H1 (cell line): ENCODE results near the gene PRKCH. TPM values are rescaled to one million over a fixed set of nuclear protein-coding genes. Genes with fewer than 3 reads are reported as not detected.
A peak's percentile ranks its signal among the peaks of the same experiment; 100 is the strongest.

Source experiments
- CTCF ChIA-PET: fragments of 300-600 bp; sonication (Branson Sonifier 250); formaldehyde crosslinking; loops from one replicate; lab custom pipeline; 2021; ENCODE audit not compliant: partially characterized antibody; lab: Charles Lee
- POLR2A ChIA-PET: fragments of 300-600 bp; sonication (Branson Sonifier 250); formaldehyde crosslinking; loops from one replicate; lab custom pipeline; 2021; ENCODE audit warnings: inconsistent platforms; ENCODE audit not compliant: partially characterized antibody; lab: Charles Lee
- DNase-seq, 2 experiments: peaks; one replicate each; pipeline versions ENCODE4 v3.0.0 to v3.0.0-alpha.2; 2010 to 2022; ENCODE audit warnings: low spot score in 2 of 2, low read depth in 1 of 2, mixed read lengths in 1 of 2
- FAIRE-seq: peaks from 2 replicates; lab custom pipeline; 2011; peaks lifted over from hg19 to GRCh38; lab: Jason Lieb, UNC
- H2AFZ ChIP-seq: 2 replicates; pipeline ENCODE4 v1.8.1; 2012; ENCODE audit warnings: low read length, inconsistent platforms
- H2AK5ac ChIP-seq: 2 replicates; pipeline ENCODE4 v1.6.1; 2013; ENCODE audit warnings: low read depth, low read length
- H2BK120ac ChIP-seq: replicated peaks from 2 replicates; pipeline ENCODE3; 2013; ENCODE audit warnings: low read depth, low read length, inconsistent platforms
- H2BK12ac ChIP-seq: 2 replicates; pipeline ENCODE4 v1.6.1; 2013; ENCODE audit warnings: low read depth, low read length
- H2BK15ac ChIP-seq: 2 replicates; pipeline ENCODE4 v1.6.1; 2013; ENCODE audit warnings: low read length
- H2BK20ac ChIP-seq: 2 replicates; pipeline ENCODE4 v1.6.1; 2013; ENCODE audit warnings: low read length
- H2BK5ac ChIP-seq: 2 replicates; pipeline ENCODE4 v1.6.1; 2013; ENCODE audit warnings: low read depth, low read length
- H3K14ac ChIP-seq: 2 replicates; pipeline ENCODE4 v1.6.1; 2013; ENCODE audit warnings: inconsistent platforms; ENCODE audit not compliant: insufficient read length
- H3K18ac ChIP-seq: 2 replicates; pipeline ENCODE4 v1.6.1; 2013; ENCODE audit warnings: low read length; ENCODE audit errors: extremely low read depth
- H3K23ac ChIP-seq: 2 replicates; pipeline ENCODE4 v1.6.1; 2013; ENCODE audit warnings: inconsistent platforms; ENCODE audit not compliant: insufficient read length
- H3K23me2 ChIP-seq: 2 replicates; pipeline ENCODE4 v1.6.1; 2013; ENCODE audit warnings: low read depth, low read length
- H3K27ac ChIP-seq: 2 replicates; pipeline ENCODE4 v1.6.1; 2011; ENCODE audit warnings: low read depth, low read length, inconsistent platforms
- H3K27me3 ChIP-seq, 4 experiments: replicated peaks in 1 of 4; 1 replicate in 1 of 4; 2 replicates in 3 of 4; pipeline versions ENCODE4 v1.6.1 to v1.8.1; 2011 to 2013; ENCODE audit warnings: low read length in 3 of 4, mild to moderate bottlenecking in 3 of 4, inconsistent platforms in 2 of 4, mixed read lengths in 2 of 4, moderate library complexity in 1 of 4; ENCODE audit not compliant: control insufficient read depth in 3 of 4, insufficient read depth in 3 of 4; ENCODE audit errors: extremely low read depth in 1 of 4
- H3K36me3 ChIP-seq, 4 experiments: 2 replicates each; pipeline versions ENCODE4 v1.6.1 to v1.8.1; 2011 to 2013; ENCODE audit warnings: mild to moderate bottlenecking in 4 of 4, low read length in 3 of 4, moderate library complexity in 2 of 4, control low read depth in 1 of 4, inconsistent platforms in 1 of 4; ENCODE audit not compliant: insufficient read depth in 4 of 4, control insufficient read depth in 2 of 4
- H3K4ac ChIP-seq: replicated peaks from 2 replicates; pipeline ENCODE3; 2013; ENCODE audit warnings: low read length, low read depth, mixed read lengths, inconsistent platforms; ENCODE audit not compliant: insufficient read length
- H3K4me1 ChIP-seq, 4 experiments: replicated peaks in 1 of 4; 1 replicate in 1 of 4; 2 replicates in 3 of 4; pipeline versions ENCODE4 v1.6.1 to v1.8.1; 2011 to 2013; ENCODE audit warnings: low read length in 3 of 4, inconsistent platforms in 2 of 4, mixed read lengths in 1 of 4; ENCODE audit not compliant: insufficient read depth in 4 of 4, control insufficient read depth in 3 of 4
- H3K4me2 ChIP-seq, 2 experiments: 2 replicates each; pipeline versions ENCODE4 v1.6.1 to v1.8.1; 2011 to 2013; ENCODE audit warnings: low read depth in 2 of 2, low read length in 2 of 2, control low read depth in 1 of 2, inconsistent platforms in 1 of 2, mild to moderate bottlenecking in 1 of 2; ENCODE audit not compliant: insufficient read depth in 1 of 2
- H3K4me3 ChIP-seq, 4 experiments: fragments of 200-600, 300-600 bp in 1 of 4; sonication (generic), shearing (Covaris generic), sonication (Bioruptor Twin) in 1 of 4; 2 replicates each; pipeline versions ENCODE4 v1.5.1 to v1.8.1; 2011 to 2016; ENCODE audit warnings: low read length in 4 of 4, low read depth in 3 of 4, control low read depth in 2 of 4, inconsistent platforms in 2 of 4, mild to moderate bottlenecking in 2 of 4, mixed read lengths in 1 of 4, moderate library complexity in 1 of 4; ENCODE audit not compliant: insufficient read depth in 2 of 4; ENCODE audit errors: extremely low read depth in 1 of 4
- H3K56ac ChIP-seq: replicated peaks from 2 replicates; pipeline ENCODE3; 2013; ENCODE audit warnings: low read depth, mild to moderate bottlenecking, mixed read lengths, low read length, inconsistent platforms; ENCODE audit not compliant: insufficient read length
- H3K79me1 ChIP-seq: 2 replicates; pipeline ENCODE4 v1.6.1; 2013; ENCODE audit warnings: low read depth, low read length, control low read depth
- H3K79me2 ChIP-seq, 2 experiments: 2 replicates each; pipeline versions ENCODE4 v1.6.1 to v1.8.1; 2012 to 2013; ENCODE audit warnings: low read length in 2 of 2, mild to moderate bottlenecking in 2 of 2, inconsistent platforms in 1 of 2; ENCODE audit not compliant: insufficient read depth in 2 of 2, control insufficient read depth in 1 of 2
- H3K9ac ChIP-seq, 4 experiments: replicated peaks in 1 of 4; 1 replicate in 1 of 4; 2 replicates in 3 of 4; pipeline versions ENCODE4 v1.6.1 to v1.8.1; 2011 to 2013; ENCODE audit warnings: low read depth in 3 of 4, low read length in 3 of 4, control low read depth in 2 of 4, mild to moderate bottlenecking in 2 of 4, moderate library complexity in 2 of 4, inconsistent platforms in 1 of 4; ENCODE audit errors: extremely low read depth in 1 of 4
- H3K9me3 ChIP-seq, 2 experiments: 2 replicates each; pipeline versions ENCODE4 v1.6.1 to v1.8.1; 2012 to 2013; ENCODE audit warnings: mild to moderate bottlenecking in 2 of 2, moderate library complexity in 2 of 2, control low read depth in 1 of 2, inconsistent platforms in 1 of 2, low read depth in 1 of 2, low read length in 1 of 2, mixed read lengths in 1 of 2; ENCODE audit not compliant: insufficient read depth in 2 of 2
- H4K20me1 ChIP-seq, 2 experiments: replicated peaks in 1 of 2; 2 replicates each; pipeline versions ENCODE3 to v1.8.1; 2011 to 2013; ENCODE audit warnings: inconsistent platforms in 2 of 2, low read length in 2 of 2, mild to moderate bottlenecking in 1 of 2; ENCODE audit not compliant: insufficient read depth in 2 of 2, control insufficient read depth in 1 of 2
- H4K5ac ChIP-seq: 2 replicates; pipeline ENCODE4 v1.6.1; 2013; ENCODE audit warnings: low read length, low read depth, mixed read lengths, inconsistent platforms; ENCODE audit not compliant: insufficient read length
- H4K8ac ChIP-seq: 2 replicates; pipeline ENCODE4 v1.8.0; 2013; ENCODE audit warnings: mild to moderate bottlenecking, moderate library complexity, low read length, inconsistent platforms; ENCODE audit not compliant: insufficient read depth; ENCODE audit errors: extremely low read depth
- H4K91ac ChIP-seq: replicated peaks from 2 replicates; pipeline ENCODE3; 2013; ENCODE audit warnings: low read length, mixed read lengths, inconsistent platforms; ENCODE audit not compliant: insufficient read length
- CEBPB ChIP-seq: IDR thresholded peaks from 2 replicates; pipeline ENCODE4 v1.6.1; 2012; ENCODE audit warnings: low read depth, low read length
- MAFK ChIP-seq: IDR thresholded peaks from 2 replicates; pipeline ENCODE4 v1.6.1; 2012; ENCODE audit warnings: low read depth, mild to moderate bottlenecking, improper control_type of control experiment, low read length
- TEAD4 ChIP-seq: IDR thresholded peaks from 2 replicates; pipeline ENCODE4 v1.6.1; 2012; ENCODE audit warnings: low read depth, low read length, inconsistent platforms, mixed read lengths
- WGBS, 2 experiments: shearing (Covaris generic) in 1 of 2; methylation state at CpG; one replicate each; pipeline versions ENCODE4 v1.1.6 to v1.1.7; 2013 to 2015; ENCODE audit warnings: low lambda C conversion rate in 2 of 2, mixed read lengths in 2 of 2, inconsistent platforms in 1 of 2, low coverage in 1 of 2, missing lambda C conversion rate in 1 of 2; ENCODE audit not compliant: insufficient replicate concordance in 2 of 2, insufficient coverage in 1 of 2, insufficient read length in 1 of 2; ENCODE audit errors: extremely low coverage in 1 of 2, missing lambda C conversion rate in 1 of 2; 5-methylcytosine and 5-hydroxymethylcytosine counted together
- polyA plus RNA-seq, 7 experiments: library from polyadenylated mRNA; depleted of rRNA in 3 of 7; stranded (reverse) in 5 of 7; unstranded in 2 of 7; fragments of >200 nt in 5 of 7; fragments of 200-250 nt in 2 of 7; gene quantifications; 1 replicate in 5 of 7; 2 replicates in 1 of 7; 4 replicates in 1 of 7; pipeline versions ENCODE4 v1.2.1 to v1.2.3, GENCODE V29; 2011 to 2013; ENCODE audit warnings: missing spikeins in 2 of 7, mixed read lengths in 2 of 7
- total RNA-seq: library from RNA; stranded (reverse); fragmentation: NEBNext Ultra II Directional; extraction: Animal tissue kit (Norgen Biotek cat#: 25700); gene quantifications from 2 replicates; pipeline ENCODE4 v1.2.1, GENCODE V29; 2021

Gene PRKCH
- total and polyA plus RNA-seq, 2 of the 8 experiments (the other 6 are each of a cell fraction or from before 2014, with no cell fraction given), result 6.4 to 7.0 TPM

- POLR2A ChIA-PET, result interaction anchor here (0.7 to 1.0 kb wide), 3 partner anchors 27 to 257 kb away, joined by 3 read pairs; no protein-coding TSS in a partner anchor
- H4K91ac ChIP-seq, result peak overlapping the region; percentile 97
- H2BK120ac ChIP-seq, result no peak overlapping the region
- no peak overlapping the region for H3K56ac ChIP-seq
- H4K5ac ChIP-seq, result peak overlapping the region; percentile 55
- no peak for DNase-seq
- H3K4me2 ChIP-seq, result peak overlapping the region; percentile 52 to 64
- peak overlapping the region; percentile 88 for H2BK20ac ChIP-seq
- H2BK12ac ChIP-seq, result peak overlapping the region; percentile 91; the same call in 1 of the 2 replicates
- H3K18ac ChIP-seq, result peak overlapping the region; percentile 91; the same call in 1 of the 2 replicates
- CTCF ChIA-PET, result interaction anchor here (1.0 to 2.3 kb wide), 4 partner anchors 11 to 398 kb away, joined by 3 to 6 read pairs (median 4); no protein-coding TSS in a partner anchor
- no peaks in the 10 kb centered on the region for H4K20me1 ChIP-seq
- no peaks in the 10 kb centered on the region for H3K27me3 ChIP-seq
- H3K27ac ChIP-seq, result no peak overlapping the region
- peaks cover 5 to 10% (median 6%) of the 10 kb centered on the region in 4 experiments for H3K4me1 ChIP-seq
- no peak overlapping the region for H3K23ac ChIP-seq
- H2BK15ac ChIP-seq, result peak overlapping the region; percentile 89; the same call in 1 of the 2 replicates
- H2BK5ac ChIP-seq, result peak overlapping the region; percentile 71; the same call in 1 of the 2 replicates
- H3K36me3 ChIP-seq, result no peaks in the 10 kb centered on the region
- peak overlapping the region; percentile 70 for H2AFZ ChIP-seq
- no peaks in the 10 kb centered on the region for H3K9me3 ChIP-seq
- no peaks in the 10 kb centered on the region for H3K79me1 ChIP-seq
- H2AK5ac ChIP-seq, result no peak overlapping the region
- peak overlapping the region; percentile 16 for H3K4ac ChIP-seq
- peak overlapping the region in 3 of 4 experiments; percentile 5 to 21 (median 17); a peak in 2 of 8 replicates for H3K4me3 ChIP-seq
- no peak overlapping the region for H3K9ac ChIP-seq
- peak; percentile 19 for FAIRE-seq
- no peaks in the 10 kb centered on the region for H3K23me2 ChIP-seq
- no peaks in the 10 kb centered on the region for H3K79me2 ChIP-seq
- WGBS, 2 experiments, result 46% methylated on average over 12 of the region's 12 CpGs; no CpG with 5 or more reads in 1 of the 2 experiments
- H3K14ac ChIP-seq, result no peak overlapping the region
- H4K8ac ChIP-seq, result no peak overlapping the region
- TF ChIP-seq TEAD4, result peak; percentile 42
- TF ChIP-seq MAFK, result no peak
- TF ChIP-seq CEBPB, result peak; percentile 50; the same call in 1 of the 2 replicates
Observed at GRCh38 chr14:61438860-61439765, 117.7 kb downstream of the PRKCH start.
